HG02588 (cell line): Measurements from ENCODE around the gene TCF4.
A peak's percentile ranks its signal among the peaks of the same experiment; 100 is the strongest.

Source experiments
- ATAC-seq: cut with Tn5 transposase; IDR thresholded peaks from one replicate; pipeline ENCODE4 v1.9.1; 2021; ENCODE audit warnings: mild to moderate bottlenecking, moderate library complexity; ENCODE audit not compliant: unreplicated experiment

The TCF4 gene

DNA sequence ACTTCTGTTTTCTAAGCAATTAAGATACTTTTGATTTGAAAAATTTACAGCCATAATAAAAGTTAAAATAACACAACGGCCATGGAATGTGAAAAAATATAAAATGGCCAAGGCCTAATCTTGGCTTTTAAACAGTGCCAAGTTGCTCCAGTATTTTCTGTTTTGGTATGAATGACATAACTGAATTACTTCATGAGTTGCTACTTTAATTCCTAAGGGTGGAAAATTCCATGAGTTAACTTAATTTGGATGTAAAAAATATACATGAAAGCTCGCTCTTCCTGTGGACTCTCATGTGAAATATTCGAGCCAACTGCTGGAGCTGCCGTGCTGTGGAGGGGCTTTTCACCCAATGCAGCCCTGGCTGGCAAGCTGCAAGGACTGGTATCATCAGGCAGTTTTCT, 342.8 kb downstream of the TCF4 start:
- no peak for ATAC-seq

DNA sequence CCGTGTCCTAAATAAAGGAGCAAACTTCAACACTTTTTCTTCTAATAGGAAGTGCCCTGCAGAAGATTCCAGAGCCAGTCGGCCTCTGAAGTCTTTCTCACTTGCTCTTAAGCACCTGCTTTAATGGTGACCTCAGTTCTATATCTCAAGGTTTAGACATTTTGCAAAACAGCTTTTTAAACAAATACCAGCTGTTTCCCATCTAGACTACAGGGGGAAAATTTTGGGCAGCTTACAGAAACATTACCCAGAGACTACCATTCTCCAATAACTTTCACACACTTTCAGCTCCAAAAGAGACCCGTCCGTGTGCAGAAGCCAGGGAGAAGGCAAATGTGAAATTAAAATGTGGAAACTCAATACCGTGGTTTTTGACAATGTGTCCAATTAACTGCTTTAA, 343.4 kb downstream of the TCF4 start:
- no peak for ATAC-seq

DNA sequence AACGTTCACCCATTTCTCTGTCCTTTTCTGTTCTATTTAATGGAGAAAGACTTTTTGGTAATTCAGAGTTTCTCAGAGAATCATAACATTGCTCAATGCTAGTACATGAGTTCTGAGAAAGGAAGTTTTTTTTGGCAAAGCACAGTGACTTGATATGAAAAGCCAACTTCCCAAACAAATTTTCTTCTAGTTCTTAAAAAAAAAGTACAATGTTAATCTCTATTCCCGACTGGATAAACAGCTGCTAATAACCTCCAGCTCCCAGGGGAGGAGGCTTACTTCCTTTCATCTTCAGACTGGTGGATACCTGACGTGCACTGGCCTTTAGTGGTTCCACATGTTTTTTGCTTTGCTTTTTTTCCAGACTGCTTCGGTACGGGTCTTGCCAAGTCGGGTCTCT, 344.1 kb downstream of the TCF4 start:
- no peak for ATAC-seq

DNA sequence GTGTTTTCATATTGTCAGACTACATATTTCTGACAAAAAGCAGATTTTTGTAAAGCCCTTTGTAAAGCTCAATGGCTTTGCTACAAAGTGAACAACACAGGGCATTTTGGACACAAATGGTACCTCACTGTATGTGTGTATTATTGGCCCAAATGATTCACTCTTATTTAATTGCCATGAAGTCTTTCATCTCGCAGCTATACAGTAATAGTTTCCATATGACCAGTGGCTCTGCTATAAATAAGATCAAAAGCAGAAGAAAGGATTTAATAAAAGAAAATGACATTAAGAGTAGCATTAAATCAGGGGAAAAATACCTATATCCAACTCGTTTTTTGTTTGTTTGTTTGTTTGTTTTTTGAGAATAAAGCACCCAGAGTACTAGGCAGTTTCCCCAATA, 344.7 kb downstream of the TCF4 start:
- no peak for ATAC-seq

DNA sequence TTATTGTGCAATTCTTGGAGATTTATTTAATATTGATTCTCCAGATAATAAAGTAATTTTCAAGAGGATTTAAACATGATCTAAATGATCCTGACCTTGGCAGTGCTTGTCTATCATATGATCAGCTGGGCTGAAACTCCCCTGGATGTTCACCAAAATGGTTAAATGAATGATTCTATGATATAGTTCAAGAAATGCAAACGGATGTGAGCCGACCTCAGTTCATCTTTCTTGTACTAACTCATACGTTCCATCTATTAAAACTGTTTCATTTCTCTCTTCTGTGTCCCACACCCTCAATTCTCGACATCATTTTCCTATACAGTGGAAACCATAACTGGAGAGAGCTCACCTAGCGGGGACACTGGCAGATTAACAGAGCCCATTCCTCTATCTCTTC, 347.0 kb downstream of the TCF4 start:
- ATAC-seq: peak; percentile 46

DNA sequence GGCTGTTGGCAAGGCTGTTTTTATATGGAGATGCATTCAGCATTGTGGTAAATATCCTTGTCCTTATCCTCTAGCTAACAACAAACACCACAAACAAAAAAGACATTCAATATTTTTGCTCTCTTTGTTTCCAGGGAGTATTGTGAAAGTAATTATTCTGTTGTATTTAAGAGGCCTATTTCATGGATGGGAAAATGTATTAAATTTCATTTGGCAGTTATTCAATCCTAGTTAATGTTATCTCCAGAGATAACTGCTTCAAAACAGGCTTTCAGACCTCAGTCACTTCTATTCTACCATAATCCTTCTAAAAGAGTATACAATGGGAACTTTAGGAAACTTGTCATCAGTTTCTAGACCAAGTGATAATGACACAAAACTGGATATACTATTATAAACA, 348.3 kb downstream of the TCF4 start:
- ATAC-seq: no peak

DNA sequence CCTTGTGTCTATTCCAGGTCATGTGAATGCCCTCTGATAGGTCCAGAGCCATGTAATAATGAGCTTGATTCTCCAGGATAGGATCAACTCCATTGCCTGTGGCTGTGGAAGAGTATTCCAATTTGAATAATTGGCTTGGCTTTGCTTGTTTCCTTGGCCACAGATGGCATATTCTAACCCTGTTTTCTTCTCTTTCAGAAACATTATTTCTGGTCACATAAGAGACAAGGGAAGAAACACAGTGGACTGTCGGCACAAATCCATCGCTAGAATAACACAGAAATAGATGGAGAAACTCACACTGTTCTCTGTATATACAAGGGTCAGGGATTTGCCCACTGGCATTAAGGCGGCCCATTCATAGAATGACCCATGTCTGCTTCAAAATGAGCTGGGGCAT, 350.3 kb downstream of the TCF4 start:
- ATAC-seq: no peak

DNA sequence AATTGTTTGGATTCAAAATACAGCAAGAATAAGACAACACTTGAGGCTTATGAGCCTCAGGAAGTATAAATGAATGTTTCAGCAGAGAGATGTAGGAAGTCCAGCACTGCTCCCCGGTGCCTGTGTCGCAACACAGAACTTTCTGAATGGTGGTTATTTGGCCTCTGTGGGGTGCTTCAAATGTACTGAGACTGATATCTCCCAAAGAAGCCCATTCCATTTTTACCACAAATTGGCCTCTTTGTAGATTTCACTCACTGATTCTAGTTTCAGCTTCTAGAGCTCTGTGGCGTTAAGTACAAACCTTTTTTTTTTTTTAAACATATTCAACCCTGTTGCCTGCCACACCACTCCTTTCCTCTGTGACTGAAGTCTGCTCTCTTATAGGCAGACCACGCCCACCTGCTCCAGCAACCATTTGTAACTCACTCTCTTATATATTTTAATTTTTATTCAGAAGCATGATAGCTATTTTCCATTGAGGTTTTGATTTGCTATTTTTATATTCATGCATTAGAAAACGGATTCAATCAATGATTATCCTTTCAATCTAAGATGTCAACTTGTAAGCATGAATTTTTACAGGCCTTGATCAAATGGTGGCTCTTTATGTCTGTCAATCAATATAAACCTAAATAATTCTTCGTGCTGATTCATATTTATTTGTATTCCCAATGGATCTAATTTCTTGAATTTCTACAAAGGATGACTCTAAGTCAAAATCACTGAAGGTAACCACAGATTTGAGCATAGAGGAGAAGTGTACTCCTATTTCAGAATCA, 351.7 kb downstream of the TCF4 start:
- ATAC-seq: no peak

DNA sequence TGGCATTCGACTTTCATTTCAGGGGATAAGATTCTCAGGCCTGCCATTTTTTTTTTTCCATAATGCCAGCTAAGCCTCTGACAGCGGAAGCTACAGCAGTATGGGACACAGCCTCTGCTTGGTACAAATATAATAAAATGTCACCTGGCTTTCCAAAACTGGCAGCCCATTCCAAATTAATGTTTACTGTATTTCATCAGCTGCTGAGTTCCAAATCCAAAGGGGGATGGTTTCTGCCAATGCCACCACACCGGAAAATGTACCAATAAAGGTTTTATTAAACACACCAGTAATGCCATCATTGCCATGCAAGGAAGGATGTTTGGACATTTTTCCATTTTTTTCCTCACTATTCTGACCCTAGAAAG, 352.9 kb downstream of the TCF4 start:
- ATAC-seq: no peak

DNA sequence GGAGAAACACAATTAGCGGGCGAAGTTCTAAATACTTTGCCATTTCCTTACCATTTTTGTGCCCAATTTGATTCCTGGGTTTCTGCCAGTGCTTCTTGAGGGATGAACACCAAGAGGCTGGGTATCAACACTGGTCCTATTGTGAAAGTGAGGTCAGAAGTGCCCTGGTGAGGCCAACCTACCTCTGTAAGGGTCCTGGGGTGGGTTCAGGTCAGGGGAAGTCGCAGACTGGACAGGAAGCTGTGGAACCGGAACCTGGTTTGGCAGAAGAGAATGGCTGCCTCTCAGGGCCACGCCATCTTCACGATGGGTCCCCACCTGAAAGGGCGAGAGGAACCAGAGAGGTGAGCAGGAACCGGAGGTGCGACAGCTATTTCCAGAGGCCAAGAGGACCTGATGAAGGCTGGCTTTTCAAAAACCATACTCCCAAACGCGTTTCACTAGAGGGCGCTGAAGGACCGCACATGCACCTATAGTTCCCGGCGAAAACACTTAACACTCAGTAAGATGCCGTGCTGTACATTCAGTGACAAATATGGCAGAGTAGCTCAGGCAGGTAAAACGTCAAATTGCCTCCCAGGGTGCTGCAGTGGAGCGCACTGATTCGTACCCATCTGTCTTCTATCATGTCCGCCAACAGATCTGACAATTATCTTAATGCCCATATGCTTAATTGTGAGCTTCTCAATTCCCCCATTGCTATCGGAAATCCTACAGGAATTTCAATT, 353.5 kb downstream of the TCF4 start:
- ATAC-seq: peak; percentile 82

DNA sequence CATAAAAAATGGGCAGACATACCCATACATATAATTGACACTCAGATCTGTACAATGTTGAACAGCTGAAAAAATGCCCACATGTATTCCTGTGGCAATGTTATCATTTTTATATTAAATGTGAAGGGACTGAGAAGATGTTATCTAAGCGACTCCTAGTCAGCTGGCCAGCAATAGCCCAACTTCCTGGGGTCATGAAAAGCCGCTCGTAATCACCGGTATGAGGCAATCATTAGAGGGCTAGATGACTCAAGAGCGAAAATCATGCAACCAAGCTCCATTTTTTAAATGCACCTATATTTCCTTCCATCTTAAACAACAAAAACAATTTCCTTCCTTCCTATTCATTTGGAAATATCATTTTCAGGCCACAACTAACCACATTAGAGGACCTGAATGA, 354.1 kb downstream of the TCF4 start:
- no peak for ATAC-seq

DNA sequence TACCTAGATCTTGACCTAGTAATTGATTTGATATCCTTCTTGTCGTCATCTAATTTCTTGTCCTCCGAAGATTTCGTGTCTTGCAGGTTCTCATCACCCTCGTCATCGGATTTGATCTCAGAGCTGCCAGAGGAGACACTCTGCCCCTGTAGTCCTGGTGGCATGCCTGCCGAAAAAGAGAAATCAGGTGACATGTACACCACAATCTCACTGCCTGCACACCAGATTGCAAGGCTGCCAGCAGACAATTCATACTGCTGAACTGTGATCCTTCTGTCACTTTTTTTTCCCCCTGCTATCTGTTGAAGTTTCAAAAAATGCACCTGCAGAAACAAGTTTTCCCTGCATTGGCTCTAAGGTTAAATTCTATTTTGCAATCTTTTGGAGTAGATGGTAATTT, 355.5 kb downstream of the TCF4 start:
- no peak for ATAC-seq

DNA sequence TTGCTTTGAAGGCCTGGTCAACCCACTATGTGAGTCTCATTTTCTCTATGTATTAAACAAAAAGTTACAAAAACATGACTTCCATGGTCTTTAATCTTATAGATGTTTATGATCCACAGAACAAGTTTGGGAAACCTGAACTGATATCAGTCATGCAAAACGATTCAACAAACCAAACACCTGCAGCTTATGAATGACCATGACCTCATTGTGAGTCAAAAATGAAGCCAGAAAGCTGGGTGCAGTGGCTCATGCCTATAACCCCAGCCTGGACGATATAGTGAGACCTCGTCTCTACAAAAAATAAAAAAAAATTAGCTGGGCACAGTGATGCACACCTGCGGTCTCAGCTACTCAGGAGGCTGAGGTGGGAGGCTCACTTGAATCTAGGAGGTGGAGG, 358.3 kb downstream of the TCF4 start:
- no peak for ATAC-seq

DNA sequence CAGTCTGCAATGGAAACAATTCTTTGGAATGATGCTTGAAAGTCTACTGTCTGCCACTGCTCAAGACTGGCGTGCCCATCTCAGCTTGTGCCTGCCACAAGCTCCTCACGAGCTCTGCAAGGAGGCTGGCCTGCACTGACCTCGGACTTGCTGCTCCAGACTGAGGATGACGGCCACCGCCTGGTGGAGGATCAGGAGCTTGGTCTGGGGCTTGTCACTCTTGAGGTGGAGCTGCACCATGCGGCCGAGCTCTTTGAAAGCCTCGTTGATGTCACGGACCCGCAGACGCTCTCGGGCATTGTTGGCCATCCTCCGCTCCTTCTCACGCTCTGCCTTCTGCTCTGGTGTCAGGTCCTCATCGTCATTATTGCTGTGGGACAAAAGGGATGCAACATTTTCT, 359.3 kb downstream of the TCF4 start:
- ATAC-seq: no peak

DNA sequence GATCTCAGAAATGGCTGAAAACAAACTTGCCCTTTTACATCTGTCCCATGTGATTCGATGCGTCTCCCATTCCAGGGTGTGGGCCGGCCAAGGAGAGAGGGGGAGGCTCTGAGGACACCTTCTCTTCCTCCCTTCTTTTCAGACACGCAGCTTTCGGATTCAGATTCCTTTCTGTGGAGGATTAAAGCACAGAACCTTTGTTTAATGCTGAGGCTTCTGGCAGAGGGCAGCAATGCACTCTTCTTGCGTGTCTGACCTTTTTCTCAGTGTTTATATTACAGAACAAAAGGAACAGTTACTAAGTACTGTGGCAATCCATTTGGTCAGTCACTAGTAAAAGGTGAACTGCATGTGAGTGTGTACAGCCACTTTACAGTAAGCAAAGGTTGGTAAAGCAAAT, 359.8 kb downstream of the TCF4 start:
- ATAC-seq: no peak

DNA sequence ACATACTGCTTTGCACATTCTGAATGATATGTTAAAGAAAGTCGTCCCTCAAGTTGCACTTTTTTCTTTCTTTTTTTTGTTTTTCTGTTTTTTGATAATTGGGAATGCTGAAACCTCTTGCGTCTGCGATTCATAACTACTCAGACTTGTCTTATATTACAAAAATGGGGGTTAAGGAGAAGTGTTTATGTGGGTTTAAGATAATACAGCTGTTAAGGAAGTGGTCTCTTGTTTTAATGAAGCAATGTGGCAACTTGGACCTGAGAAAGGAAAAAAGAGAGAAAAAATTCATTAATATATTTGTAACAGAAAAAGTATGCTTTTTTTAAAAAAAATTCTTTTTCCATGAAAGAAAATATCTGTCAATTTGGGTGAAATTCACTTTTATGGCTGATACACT, 360.2 kb downstream of the TCF4 start:
- ATAC-seq: no peak

DNA sequence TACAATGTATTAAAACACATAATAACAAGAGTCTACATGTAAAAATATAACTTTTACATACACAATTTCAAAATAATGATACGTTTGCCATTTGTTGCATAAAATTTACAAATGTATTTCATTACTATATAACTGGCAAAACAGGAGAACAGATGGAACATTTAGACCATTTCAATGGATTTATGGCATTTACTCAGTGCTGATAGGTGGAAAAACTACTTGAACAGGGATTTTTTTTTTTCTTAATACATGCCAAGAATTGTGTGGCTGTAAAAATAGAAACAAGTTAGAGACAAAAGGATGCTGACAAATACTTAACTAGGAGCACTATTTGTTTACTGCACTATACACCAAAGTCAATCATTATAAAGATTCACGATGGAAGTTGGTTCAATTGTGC, 361.9 kb downstream of the TCF4 start:
- ATAC-seq: no peak

DNA sequence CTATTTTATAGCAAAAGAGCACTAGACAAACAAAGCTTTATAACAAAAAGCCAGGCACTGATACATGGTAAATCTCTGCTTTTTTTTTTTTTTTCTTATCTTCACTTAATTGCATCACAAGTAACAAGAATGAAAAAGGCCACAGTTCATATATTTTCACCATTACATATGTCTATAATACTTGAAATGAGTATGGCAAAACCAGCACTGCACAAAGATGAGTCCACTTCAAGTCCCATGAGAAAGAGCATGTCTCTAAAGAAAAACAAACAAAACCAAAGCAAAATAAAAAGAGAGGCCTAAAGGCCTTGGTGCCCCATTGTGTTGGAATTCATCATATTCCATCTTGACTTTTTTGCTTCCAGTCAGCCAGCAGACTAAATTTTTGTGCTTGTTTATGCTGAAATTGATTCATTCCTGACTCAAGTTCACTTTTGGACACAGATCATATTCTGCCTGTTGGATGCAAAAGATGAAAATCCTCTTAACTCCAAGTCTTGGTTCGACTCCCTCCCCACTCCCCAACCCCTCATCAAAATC, 363.8 kb downstream of the TCF4 start:
- ATAC-seq: no peak

DNA sequence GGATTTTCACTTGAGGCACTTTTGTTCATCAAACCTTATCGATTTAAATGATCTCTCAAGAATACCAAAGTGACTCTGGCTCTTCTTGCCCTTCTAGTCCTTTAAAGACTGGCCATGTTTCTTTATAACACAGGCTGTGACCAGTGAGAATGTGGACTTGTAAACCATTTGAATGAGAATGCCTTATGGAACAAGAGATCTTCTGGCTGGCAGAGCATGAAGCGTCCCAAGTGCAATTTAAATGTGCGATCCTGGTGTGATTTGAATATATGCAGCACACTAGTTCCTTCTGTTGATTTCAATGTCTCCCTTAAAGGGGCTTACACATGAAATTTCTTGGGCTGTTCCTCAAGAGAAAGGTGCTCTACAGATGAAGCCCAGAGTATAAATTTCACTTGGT, 366.4 kb downstream of the TCF4 start:
- ATAC-seq: no peak

DNA sequence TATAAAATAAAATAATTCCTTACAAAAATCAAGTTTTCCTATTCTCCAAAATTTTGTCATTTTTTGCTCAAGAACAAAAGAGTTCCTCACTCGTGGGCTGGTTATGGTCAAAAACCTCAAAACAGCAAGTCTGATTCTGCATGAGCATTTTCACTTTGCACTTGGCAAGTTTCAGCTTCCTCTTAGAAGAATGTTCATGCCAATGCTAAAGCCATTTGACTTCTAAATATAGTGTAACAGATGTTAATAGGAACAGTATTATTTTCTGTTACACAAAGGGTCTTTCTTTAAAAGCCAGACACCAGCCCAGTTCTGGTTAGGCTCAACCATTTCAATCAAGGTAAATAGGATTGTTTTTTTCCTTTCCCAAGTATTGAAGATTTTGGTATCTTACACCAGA, 367.5 kb downstream of the TCF4 start:
- peak; percentile 88 for ATAC-seq

DNA sequence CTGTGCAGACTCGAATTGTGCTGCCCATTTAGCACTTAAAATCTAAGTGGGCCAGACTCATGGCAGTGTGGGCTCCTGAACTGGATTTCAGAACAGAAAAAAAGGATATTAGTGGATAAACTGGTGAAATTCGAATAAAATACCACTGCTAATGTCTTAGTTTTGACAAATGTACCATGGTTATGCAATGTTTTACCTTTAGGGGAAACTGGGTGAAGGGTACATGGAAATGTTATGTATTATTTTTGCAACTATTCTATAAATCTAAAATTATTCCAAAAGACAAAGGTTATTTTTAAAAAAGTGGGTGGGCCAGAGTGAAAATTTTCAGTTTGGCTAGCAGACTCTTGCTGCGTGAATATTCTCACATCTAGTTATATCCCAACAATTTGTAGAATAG, 368.2 kb downstream of the TCF4 start:
- no peak for ATAC-seq

DNA sequence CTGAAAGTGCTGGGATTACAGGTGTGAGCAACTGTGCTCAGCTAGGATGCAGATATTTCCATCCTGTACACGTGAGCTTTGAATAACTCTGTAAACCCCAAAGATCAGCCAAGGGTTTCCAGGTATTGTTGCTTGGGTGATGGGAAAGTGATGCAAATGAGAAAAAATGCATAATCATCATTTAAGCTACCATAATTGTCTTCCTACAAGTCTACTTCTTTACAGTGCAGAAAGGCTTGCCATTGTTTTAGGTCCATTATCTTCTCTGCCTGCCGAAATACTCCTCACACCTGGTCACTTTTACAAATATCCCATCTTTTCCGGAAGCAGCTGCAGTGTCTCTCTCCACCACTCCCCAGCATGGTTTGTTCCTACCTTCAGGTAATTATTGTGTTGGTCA, 368.9 kb downstream of the TCF4 start:
- ATAC-seq: no peak
